GM12801 (cell line): ENCODE data around the gene UBAC1.

Source experiments
- TF ChIP-seq, protein P1 (sequence below): IDR thresholded peaks from one replicate; pipeline ENCODE4 v1.5.1; 2011; ENCODE audit warnings: control low read depth; ENCODE audit not compliant: insufficient read length; ENCODE audit errors: extremely low read depth

UBAC1 gene

DNA sequence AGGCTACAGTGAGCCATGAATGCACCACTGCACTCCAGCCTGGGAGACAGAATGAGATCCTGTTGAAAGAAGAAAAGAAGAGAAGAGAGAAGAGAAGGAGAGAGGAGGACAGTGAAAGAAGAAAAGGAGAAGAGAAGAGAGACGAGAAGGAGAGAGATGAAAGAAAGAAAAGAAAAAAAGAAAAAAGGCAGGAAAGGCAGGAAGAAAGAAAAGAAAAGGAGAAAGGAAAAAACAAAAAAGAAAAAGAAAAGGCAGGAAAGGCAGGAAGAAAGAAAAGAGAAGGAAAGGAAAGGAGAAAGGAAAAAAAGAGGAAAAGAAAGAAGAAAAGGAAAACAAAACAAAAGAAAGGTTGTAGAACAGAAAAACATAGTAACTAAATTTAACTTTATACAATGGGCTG lies 68.1 kb downstream of the UBAC1 start:
- TF ChIP-seq, protein P1, sequence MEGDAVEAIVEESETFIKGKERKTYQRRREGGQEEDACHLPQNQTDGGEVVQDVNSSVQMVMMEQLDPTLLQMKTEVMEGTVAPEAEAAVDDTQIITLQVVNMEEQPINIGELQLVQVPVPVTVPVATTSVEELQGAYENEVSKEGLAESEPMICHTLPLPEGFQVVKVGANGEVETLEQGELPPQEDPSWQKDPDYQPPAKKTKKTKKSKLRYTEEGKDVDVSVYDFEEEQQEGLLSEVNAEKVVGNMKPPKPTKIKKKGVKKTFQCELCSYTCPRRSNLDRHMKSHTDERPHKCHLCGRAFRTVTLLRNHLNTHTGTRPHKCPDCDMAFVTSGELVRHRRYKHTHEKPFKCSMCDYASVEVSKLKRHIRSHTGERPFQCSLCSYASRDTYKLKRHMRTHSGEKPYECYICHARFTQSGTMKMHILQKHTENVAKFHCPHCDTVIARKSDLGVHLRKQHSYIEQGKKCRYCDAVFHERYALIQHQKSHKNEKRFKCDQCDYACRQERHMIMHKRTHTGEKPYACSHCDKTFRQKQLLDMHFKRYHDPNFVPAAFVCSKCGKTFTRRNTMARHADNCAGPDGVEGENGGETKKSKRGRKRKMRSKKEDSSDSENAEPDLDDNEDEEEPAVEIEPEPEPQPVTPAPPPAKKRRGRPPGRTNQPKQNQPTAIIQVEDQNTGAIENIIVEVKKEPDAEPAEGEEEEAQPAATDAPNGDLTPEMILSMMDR, result no peak

DNA sequence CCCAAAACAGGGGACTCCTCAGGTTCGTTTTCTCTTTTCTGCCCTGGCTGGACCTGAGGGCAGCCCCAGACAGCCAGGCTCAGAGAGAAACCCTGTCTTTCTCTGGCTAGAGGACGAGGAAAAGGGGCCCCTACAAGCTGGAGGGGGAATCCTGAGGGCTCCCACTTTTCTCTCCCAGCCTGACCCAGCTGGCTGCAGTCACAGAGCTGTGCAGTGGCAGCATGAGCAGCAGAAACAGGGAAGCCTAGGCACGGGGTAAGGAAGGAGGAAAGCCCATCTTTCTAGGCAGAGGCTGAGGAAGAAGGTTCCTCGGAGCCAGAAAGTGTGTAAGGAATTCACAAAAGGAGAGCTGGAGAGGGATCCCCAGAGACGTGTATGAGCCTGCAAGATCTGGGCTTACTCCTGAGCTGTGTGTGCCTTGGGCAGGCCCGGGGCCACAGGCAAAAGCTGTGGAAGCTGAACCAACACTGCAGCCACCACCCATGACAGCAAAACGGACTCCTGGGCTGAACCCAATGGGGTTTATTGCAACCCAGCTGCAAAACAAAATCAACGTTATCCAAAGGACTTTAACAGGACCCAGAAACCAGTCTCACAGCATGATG lies 70.0 kb downstream of the UBAC1 start:
- TF ChIP-seq, protein P1, result no peak

DNA sequence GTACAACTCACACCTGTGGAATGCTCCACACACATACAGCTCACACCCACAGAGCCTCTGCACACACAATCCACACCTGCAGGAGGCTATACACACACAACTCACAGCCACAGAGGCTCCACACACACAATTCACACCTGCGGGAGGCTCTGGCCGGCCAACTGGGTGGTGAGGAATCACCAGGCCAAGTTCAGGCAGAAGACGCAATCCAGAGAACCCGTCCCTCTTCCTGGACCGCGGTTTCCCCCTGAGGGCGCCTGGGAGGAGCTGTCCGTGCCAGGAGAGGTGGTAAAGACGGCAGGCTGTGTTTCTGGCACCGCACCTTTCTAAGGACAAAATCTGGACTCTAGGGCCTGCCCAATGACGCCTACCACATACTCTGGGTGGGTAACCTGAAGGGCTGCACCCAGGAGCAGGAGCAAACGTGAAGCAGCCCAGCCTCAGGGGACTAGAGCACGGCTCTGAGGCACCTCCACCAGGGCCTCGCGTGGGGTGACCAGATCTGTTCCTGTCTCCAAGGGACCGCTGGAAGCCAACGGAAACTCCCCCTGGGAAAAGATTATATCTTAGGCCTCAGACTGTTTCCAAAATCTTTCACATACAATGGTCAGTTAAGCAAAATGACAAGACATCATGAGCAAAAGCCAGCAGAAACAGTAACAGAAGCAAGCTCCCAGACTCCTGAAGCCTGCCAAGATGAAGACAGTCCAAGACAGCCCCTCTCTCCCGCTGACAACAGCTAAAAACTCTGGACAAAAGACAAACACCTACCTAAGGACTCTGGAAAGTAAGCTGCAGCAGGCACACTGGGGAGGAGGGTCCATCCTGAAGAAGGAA lies 70.8 kb downstream of the UBAC1 start:
- TF ChIP-seq, protein P1, result no peak

DNA sequence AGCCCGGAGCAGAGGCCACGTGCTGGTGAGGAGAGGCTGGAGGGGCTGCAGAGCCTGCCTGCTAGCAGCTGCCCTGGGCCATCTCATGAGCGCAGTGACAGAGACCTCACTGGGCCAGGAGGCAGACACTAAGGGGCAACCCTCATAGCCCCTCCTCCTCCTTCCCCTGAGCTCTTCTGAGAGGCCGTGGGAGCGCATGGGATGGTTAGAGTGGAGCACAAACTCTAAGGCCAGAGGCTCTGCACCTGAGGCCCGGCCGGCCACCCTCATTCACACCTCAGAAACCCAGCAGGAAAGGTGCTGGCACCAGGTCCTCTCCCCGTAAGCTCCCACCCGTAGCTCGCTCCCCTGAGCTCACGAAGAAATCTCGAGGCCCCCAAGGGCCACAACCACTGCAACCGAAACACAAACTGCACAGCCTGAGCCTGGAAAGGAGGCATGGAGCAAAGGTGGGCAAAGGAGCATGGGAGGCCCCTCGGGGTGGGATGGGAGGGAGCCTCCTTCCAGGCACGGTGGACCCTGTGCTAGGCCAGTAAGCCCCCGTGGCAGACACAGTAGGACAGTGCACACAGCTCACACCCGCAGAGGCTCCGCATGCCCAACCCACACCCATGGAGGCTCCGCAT lies 71.5 kb downstream of the UBAC1 start:
- TF ChIP-seq, protein P1, result no peak

DNA sequence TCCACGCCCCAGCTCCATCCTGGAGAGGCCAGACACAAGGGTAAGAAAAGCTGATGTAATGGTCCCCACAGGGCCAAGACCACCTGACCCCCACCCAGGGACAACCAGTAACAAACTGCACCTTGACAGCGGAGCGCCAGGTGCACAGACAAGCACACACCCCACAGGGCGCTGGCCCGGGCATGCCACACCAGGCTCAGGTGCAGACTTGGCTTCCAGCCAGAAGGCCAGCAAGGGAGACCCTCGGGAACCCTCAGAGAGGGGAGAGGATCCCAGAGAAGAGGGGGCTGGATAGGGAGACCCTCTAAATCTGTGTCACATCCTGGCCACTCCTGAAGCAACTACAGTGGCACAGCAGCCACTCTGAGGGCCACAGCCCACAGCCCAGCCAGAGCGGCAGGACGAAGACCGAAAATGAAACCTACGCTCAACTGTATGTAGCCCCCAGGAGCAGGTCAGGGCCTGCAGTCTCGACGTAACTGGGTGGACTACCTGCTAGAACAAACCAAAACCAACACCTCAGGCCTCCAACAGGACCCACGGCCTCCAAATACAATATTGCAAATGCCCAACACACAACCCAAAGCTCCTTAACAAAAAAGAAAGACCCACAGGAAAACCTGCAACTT lies 72.3 kb downstream of the UBAC1 start:
- TF ChIP-seq, protein P1, result no peak

DNA sequence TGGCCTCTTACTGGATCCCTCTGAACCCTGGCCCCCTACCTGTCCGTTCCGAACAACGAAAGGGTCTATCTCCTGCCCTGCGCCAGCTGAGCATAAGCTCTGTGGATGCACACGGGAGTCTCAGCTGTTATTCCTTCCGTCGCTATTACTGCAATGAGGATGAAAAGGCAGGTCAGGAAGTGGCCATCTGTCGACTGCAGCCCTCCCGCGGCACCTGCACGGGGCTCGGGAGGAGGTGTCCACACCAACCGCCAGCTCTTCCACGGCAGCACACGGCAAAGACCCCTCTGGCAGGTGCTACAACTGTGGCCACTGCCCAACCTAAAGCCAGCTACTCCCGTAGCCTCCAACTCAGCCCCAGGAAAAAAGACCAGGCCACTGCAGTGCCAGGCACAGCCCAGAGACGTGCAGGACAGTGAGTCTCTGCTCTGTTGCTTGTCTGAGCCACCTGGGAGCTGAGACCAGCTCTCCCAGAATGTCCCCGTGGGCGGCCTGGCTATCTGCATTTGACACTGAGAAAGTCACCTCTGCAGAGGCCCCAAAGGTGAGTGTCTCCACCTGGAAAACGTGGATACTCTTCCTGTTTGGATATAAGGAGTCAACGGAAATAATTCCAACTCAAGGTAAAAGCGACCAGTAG lies 72.9 kb downstream of the UBAC1 start:
- TF ChIP-seq, protein P1, result no peak
